ENCODE measurements around the gene MT1M. TPM values are rescaled to one million over a fixed set of nuclear protein-coding genes. Genes with fewer than 3 reads are reported as not detected.

Gene MT1M
- polyA plus RNA-seq, 1 donor (not counting 4 experiments of a cell fraction or from before 2014, with no cell fraction given), result 0.20 TPM

DNA sequence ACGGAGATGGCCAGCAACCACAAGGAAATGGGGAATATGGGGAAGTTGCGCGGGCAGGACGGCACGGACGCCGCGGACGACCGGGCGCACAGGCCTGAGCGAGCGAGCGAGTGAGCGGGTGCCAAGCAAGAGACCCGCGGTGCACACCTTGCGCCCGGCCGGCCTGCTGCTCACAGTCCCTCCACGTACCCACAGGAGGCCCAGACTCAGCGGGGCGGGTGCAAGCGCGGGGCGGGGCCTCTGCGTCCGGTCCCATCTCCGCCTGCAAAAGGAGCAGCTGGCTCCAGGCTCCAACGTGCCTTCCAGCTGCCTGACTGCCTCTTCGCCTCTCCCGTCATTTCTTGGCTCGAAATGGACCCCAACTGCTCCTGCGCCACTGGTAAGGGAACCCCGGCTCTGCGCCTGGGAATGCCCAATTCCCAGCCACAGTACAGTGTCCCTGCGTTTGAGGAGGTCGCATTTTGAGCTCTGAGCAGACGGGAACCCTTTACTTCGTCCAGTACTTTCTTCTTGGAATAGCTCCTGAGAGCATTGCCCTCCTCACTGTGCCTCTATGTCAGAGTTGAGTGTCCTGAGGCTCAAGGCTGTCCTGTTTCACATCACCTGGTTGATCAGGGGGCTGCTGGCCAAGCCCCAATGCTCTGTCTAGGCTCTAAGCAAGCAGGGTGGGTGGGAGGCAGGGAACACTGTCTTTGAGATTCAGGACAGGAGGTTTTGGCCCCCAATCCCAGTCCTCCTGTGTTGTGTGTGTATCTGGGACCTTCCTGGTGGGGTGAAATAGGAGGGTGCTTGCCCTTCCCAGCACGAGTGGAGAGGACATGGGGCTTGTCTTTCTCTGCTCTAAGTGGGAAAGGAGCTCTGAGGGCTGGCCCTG, 15.0 kb upstream of the MT1M start:
- no peaks in the 10 kb centered on the region for H3K79me2 ChIP-seq (ENCODE audit: control insufficient read depth, insufficient read depth, low read length)
- H3K9me1 ChIP-seq (ENCODE audit: control insufficient read depth, extremely low read depth, insufficient read depth, low read length), result no peaks in the 10 kb centered on the region
- no peaks in the 10 kb centered on the region for H4K20me1 ChIP-seq (ENCODE audit: control insufficient read depth, extremely low read depth, insufficient read depth, low read length)
- H3K9me3 ChIP-seq (ENCODE audit: control insufficient read depth, low read depth, low read length), result no peaks in the 10 kb centered on the region
- dilution Hi-C loops (cut with MboI; ENCODE audit: extremely low pct_ligation_motif_present, low sequenced_read_pairs), result no loop called here
- H3K27ac ChIP-seq (ENCODE audit: control insufficient read depth, insufficient read depth, low read length), result peak overlapping the region; percentile 14
- H2AFZ ChIP-seq (ENCODE audit: control insufficient read depth, low read length), result peak overlapping the region; percentile 87
- peak overlapping the region; percentile 30 to 71 (median 48) for H3K4me3 ChIP-seq (ENCODE audit: control insufficient read depth in 2 of 3, extremely low read depth in 1 of 3, insufficient read depth in 2 of 3, low read depth in 1 of 3, low read length in 3 of 3)
- H3K27me3 ChIP-seq (ENCODE audit: control insufficient read depth, extremely low read depth, insufficient read depth, low read length), result no peaks in the 10 kb centered on the region
- H3K4me1 ChIP-seq (ENCODE audit: control insufficient read depth, extremely low read depth, insufficient read depth, low read length), result peaks cover 36% of the 10 kb centered on the region
- FAIRE-seq (no peak), DNase-seq (ENCODE audit: low read depth, low spot score) (no peak)
- TF ChIP-seq, protein P1, sequence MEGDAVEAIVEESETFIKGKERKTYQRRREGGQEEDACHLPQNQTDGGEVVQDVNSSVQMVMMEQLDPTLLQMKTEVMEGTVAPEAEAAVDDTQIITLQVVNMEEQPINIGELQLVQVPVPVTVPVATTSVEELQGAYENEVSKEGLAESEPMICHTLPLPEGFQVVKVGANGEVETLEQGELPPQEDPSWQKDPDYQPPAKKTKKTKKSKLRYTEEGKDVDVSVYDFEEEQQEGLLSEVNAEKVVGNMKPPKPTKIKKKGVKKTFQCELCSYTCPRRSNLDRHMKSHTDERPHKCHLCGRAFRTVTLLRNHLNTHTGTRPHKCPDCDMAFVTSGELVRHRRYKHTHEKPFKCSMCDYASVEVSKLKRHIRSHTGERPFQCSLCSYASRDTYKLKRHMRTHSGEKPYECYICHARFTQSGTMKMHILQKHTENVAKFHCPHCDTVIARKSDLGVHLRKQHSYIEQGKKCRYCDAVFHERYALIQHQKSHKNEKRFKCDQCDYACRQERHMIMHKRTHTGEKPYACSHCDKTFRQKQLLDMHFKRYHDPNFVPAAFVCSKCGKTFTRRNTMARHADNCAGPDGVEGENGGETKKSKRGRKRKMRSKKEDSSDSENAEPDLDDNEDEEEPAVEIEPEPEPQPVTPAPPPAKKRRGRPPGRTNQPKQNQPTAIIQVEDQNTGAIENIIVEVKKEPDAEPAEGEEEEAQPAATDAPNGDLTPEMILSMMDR (optimal IDR thresholded peaks at IDR 0.05 in 1 of 3, IDR thresholded peaks at IDR 0.05 in 1 of 3, conservative IDR thresholded peaks at IDR 0.05 in 1 of 3; ENCODE audit: extremely low read depth in 1 of 3, insufficient read depth in 2 of 3, low read length in 3 of 3), result no peak
- no peak for TF ChIP-seq EZH2 (IDR thresholded peaks at IDR 0.05; ENCODE audit: low read length)
- H3K4me2 ChIP-seq (ENCODE audit: control insufficient read depth, extremely low read depth, insufficient read depth, low read depth, low read length), result peak overlapping the region; percentile 90
- peak overlapping the region; percentile 44 for H3K9ac ChIP-seq (ENCODE audit: control insufficient read depth, extremely low read depth, insufficient read depth, low read length)
- H3K36me3 ChIP-seq (ENCODE audit: control insufficient read depth in 2 of 2, extremely low read depth in 1 of 2, insufficient read depth in 2 of 2, low read length in 2 of 2), result no peaks in the 10 kb centered on the region

DNA sequence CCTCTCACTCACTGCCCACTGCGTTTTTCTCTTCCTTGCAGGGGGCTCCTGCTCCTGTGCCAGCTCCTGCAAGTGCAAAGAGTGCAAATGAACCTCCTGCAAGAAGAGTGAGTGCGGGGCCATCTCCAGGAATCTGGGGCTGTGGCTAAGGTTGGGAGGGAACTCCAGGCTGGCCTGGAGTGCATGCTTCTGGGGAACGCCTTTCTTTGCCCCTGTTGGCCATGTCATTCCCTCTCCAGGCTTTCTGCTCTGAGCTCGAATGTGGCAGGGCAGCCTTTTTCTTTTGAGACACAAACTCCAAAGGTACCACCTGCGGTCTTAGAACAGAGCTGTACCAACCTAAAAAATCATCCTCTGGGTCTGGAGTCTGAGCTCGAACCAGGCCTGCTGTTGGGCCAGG, 14.3 kb upstream of the MT1M start:
- Histone ChIP-seq H3K9ac (ENCODE audit: control insufficient read depth, extremely low read depth, insufficient read depth, low read length) (peak overlapping the region; percentile 44), H3K4me3 (ENCODE audit: control insufficient read depth in 2 of 3, extremely low read depth in 1 of 3, insufficient read depth in 2 of 3, low read depth in 1 of 3, low read length in 3 of 3) (peak overlapping the region in 2 of 3 experiments; percentile 30 to 71), H3K4me1 (ENCODE audit: control insufficient read depth, extremely low read depth, insufficient read depth, low read length) (peaks cover 31% of the 10 kb centered on the region), H3K27me3 (ENCODE audit: control insufficient read depth, extremely low read depth, insufficient read depth, low read length) (no peaks in the 10 kb centered on the region), H3K36me3 (ENCODE audit: control insufficient read depth in 2 of 2, extremely low read depth in 1 of 2, insufficient read depth in 2 of 2, low read length in 2 of 2) (no peaks in the 10 kb centered on the region), H3K79me2 (ENCODE audit: control insufficient read depth, insufficient read depth, low read length) (no peaks in the 10 kb centered on the region), H3K9me1 (ENCODE audit: control insufficient read depth, extremely low read depth, insufficient read depth, low read length) (no peaks in the 10 kb centered on the region), H3K27ac (ENCODE audit: control insufficient read depth, insufficient read depth, low read length) (no peak overlapping the region), H4K20me1 (ENCODE audit: control insufficient read depth, extremely low read depth, insufficient read depth, low read length) (no peaks in the 10 kb centered on the region), H3K9me3 (ENCODE audit: control insufficient read depth, low read depth, low read length) (no peaks in the 10 kb centered on the region), H3K4me2 (ENCODE audit: control insufficient read depth, extremely low read depth, insufficient read depth, low read depth, low read length) (peak overlapping the region; percentile 90), H2AFZ (ENCODE audit: control insufficient read depth, low read length) (no peak overlapping the region)
- DNase-seq (ENCODE audit: low read depth, low spot score) (no peak), FAIRE-seq (no peak)
- dilution Hi-C loops (cut with MboI; ENCODE audit: extremely low pct_ligation_motif_present, low sequenced_read_pairs), result no loop called here
- TF ChIP-seq EZH2 (IDR thresholded peaks at IDR 0.05; ENCODE audit: low read length), result no peak
- TF ChIP-seq, protein P1 (optimal IDR thresholded peaks at IDR 0.05 in 1 of 3, IDR thresholded peaks at IDR 0.05 in 1 of 3, conservative IDR thresholded peaks at IDR 0.05 in 1 of 3; ENCODE audit: extremely low read depth in 1 of 3, insufficient read depth in 2 of 3, low read length in 3 of 3), result no peak
